NCI-H2107 treated with DMSO at 0.1 percent for 48 hours (cell line): ENCODE data around the gene C1R.

Source experiments
- DNase-seq: peaks from one replicate; lab custom pipeline; 2025; ENCODE audit not compliant: unreplicated experiment; lab: John Stamatoyannopoulos, UW

Gene C1R

DNA sequence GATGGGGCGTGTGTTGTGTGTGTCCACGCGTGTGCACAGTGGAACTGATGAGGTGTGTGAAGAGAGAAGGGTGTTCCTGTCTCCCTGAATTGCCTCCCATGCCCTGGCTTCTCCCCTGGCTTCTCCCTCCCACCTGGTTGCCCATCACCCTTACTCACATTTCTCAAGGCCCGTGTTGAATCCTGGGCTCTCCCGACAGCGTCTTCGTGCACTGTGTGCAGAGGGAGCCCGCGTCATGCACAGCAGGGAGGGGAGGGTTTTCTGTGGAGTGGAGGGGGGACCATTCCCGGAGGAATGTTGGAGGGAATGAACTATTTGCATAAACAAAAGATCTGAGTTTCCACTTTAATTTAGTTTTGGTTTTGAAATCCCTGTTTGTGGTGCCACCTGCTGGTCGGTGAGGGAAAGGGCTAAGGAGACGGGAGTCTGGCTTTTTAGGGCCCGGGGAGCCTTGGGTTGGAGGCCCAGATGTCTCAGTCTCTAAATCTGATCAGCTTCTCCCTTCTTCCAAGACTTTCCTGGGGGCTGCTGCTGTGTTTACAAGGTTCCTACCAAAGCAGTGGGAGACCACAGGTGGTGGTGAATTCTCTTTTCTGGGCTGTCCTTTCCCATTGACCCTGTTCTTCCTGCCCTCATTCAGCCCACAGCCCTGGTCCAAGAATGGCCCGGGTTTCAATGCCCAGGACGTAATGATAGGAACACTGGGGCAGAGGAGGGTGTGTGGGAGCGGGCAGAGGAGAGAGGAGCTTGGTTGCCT is at the start of gene C1R:
Gene C1R (minus strand): TSS at position 217 of the 757 bp plus-strand sequence. CDS start 57 bp downstream, at position 160.
- peak; percentile 53 for DNase-seq

DNA sequence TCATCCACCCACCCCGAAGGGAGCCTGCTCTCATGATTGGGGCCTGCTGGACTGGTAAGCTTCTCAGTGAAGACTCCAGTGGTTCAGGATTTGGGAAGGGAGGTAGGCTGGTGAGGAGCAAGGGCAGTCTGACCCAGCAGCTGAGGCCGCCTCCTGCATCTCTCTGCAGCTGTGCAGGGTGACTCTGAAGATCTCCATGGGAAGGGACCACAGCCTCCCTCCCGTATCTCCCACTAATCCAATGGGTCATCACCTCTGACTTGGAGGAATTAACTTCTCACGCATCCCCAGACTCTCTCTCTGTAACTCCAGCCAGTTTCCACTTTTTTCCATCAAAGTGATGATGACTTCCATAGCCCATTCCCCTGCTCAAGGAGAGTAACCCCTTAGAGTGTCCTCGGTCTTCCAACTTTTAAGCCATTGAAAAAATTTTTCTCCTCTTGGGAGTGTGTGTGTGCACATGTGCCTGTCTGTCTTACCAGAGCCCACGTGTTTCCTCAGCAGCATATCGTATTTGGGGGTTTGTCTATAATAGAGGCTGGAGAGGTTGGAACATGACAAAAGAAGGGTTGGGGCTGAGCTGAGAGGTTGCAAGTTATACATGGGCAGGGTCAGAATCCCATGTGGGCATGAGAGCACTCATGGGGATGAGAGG is 49.2 kb upstream of the C1R start:
- DNase-seq, result no peak

DNA sequence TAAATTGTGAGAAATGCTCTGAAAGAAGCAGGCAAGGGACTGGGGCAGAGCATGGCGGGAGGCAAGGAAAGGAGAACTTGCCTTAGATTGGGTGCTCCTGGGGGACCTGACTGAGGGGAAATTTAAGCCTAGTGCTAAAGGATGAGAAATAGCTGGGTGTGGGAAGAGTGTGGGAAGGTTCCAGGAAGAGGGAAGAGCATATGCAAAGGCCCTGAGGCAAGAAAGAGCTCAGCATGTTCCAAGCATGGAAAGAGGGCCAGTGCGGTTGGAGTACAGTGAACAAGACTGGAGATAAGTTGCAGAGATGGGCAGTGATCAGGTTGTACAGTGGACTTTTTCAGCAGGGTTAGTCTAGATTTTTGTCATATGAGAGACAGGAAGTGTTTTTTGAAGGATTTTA is 47.0 kb upstream of the C1R start:
- no peak for DNase-seq

- DNase-seq, result no peak
These were observed 45.7 kb upstream of the C1R start for GRCh38 chr12:7137908-7138307.

GRCh38 chr12:7136676-7137075 is 44.4 kb upstream of the C1R start:
- no peak for DNase-seq

DNA sequence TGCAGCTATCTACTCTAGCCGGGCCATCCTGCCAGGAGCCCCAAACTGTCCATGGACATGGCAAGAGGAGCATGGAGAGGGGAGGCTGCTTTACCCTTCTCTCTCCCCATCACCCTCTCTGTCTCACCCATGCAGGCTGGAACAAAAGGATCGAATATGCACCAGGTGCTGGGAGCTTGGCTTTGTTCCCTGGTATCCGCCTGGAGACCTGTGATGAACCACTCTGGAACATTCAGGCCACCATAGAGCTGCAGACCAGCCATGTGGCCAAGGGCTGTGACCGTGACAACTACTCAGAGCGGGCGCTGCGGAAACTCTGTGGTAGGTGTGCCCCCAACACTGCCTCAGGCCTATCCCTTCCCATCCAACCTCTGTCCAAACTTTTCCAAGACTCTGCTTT is 43.8 kb upstream of the C1R start:
- DNase-seq, result no peak

- no peak for DNase-seq
These were observed 42.3 kb upstream of the C1R start for GRCh38 chr12:7134396-7135166.

DNA sequence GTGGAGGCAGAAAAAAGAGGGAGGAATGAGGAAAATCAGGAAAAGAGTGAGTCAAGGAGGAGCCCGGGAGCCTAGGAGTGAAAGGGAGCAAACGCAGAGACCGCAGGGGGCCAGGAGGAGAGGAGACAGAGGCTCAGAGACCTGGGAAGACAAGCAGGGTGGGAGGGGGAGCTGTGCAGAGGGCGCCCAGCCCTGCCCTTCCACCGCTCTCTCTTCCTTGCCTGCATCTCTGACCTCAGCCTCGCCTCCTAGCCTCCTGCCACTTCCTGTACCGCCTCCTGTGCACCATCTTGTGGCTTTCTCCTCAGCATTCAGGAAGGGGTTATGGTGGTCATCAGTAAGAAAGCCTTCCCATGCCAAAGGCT is 39.2 kb upstream of the C1R start:
- DNase-seq, result no peak

DNA sequence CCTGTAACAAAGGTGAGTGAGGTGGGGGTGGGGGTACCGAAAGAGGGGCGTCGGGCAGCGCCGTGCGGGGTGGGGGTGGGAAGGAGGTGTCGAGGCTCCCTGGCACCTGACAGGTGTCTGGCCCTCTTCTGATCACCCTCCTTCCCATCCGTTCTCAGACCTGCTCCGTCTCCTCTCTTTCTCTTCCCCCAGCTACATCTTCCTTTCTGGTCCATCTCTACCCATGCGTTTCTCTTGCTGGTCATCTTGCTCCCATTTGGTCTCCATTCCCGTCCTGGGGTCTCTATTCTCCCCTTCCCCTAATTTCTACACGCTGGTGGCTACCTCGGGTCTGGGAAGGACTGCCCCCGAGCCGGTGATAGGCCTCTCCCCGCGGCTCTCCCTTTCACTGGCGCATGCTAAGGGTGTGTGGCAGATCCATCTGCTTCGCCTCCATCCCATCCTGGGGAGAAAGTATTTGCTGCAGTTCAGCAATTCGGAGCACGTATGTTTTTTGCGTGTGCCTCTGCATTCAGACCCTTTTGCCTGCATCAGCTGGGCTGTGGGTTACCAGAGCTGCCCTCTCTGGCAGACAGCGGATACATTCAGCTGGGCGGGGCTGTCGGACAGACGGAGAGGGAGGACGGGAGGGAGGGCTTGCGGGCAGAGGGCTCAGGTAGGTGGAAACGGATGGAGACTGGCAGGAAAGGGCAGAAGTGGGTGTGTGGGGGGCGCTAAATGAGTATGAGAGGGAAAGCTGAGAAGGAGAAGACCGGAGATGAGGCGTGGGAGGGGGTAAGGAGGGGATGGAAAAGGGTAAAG is 38.7 kb upstream of the C1R start:
- peak; percentile 38 for DNase-seq

- DNase-seq, result peak; percentile 51
These were observed 37.8 kb upstream of the C1R start, which contains the start of gene CLSTN3 for GRCh38 chr12:7129872-7130691. CLSTN3 (plus strand) TSS chr12:7130371; CDS start chr12:7130649, 278 bp downstream.

DNA sequence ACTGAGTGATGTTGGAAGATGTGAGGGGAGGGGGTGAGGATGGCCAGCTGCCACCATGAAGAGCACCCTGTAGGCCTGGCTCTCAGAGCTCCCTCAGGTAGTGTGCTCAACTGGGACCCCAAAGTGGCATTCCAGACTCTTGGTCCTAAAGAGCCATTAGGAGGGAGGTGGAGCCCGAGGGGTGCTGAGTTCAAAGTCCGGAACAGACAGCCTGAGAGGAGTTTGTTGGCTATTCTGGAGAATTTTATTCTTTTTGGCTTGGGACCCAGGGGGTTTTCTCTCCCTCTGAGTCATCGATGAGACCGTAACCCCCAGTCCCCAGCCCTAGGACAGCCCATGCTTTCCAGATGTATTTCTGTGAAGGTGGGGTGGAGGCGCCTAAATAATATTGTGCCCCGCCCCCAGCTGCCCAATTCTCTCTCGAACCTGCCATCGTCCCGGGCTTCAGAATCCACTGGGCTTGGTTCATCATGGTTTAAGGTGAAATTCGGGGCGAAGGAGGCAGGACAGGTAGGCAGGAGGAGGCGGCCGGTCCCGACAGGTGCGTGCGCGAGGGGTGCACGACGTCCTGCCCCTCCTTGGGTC is 37.1 kb upstream of the C1R start:
- DNase-seq, result no peak

DNA sequence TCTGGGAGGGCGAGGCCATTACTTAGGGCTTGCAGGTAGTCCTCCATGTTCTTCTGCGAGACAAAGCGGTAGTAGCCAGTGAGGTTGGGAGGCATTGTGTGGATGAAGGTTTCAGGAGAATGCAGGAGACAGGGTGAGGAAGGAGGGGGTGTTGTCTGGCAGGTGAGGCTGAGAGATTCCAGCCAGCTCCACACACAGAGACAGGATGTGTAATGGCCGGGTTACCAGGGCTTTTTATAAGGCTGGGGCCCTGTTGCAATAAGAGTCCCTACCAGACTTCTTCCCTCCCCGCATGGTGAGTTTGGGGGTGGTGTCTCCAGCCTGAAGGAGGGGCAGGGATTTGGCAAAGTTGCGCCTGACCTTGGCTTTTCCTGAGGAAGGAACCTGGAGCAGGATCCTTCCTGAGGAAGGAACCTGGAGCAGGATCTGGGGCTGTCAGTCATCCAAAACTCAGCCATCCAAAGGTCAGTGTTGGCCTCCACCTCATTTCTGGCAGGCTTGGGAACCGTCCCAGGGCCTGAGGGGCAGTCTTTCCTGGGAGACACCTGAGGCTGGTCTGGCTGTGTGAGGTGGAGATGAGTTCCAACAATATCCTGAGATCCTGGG is 36.5 kb upstream of the C1R start, which contains the start of gene RBP5:
Gene RBP5 (minus strand): TSS at position 209 of the 606 bp plus-strand sequence. CDS start 114 bp downstream, at position 95.
- DNase-seq, result no peak

- no peak for DNase-seq
These were observed 35.8 kb upstream of the C1R start for GRCh38 chr12:7127916-7128626.

GRCh38 chr12:7125632-7126227 is 33.5 kb upstream of the C1R start:
- DNase-seq, result no peak

GRCh38 chr12:7123806-7124522 is 31.7 kb upstream of the C1R start:
- DNase-seq, result no peak

DNA sequence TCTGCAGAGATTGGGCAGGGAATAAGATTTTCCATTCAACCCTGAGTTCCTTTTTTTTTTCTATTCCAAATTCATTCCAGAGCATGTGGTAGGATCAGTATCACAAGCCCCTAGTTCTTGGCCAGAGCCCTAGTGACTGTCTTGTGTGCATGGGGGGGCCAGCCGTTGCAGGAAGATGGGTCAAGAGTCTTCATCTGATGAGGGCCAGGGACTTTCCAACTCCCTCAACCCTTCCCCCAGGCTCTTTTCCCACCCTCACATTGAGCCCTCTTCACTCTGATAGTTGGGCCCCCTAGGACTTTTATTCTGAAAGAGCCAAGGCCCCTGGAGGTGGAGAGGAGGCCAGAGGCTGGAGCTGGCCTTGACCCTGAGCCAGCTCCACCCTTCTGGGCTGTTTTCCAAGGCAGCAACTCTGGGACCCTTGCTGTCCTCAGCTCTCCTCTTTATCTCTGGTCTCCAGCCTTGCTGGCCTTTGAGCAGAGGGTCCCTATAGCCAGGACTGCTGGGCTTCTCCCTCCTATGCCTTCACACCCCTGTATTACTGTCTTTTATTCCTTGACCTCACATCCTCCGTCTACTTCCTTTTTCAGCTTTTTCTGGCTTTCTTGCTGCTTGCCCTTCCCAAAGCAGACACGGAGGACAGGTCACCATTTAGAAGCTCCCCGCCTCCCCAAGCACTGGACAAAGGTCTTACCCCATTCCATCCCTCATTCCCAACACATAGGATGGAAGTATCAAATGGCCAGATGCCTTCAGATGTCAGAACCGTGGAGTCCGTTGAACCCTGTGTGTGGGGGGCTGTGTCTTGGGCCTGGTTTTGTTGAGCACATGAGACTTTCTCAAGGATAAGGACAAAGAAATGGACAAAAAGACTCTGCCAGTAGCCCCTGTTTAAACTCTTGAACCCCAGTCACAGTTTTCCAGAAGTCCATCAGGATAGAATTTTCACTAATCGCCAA is 30.8 kb upstream of the C1R start:
- DNase-seq, result no peak
